ENCODE data around the gene GNA14.

DNA sequence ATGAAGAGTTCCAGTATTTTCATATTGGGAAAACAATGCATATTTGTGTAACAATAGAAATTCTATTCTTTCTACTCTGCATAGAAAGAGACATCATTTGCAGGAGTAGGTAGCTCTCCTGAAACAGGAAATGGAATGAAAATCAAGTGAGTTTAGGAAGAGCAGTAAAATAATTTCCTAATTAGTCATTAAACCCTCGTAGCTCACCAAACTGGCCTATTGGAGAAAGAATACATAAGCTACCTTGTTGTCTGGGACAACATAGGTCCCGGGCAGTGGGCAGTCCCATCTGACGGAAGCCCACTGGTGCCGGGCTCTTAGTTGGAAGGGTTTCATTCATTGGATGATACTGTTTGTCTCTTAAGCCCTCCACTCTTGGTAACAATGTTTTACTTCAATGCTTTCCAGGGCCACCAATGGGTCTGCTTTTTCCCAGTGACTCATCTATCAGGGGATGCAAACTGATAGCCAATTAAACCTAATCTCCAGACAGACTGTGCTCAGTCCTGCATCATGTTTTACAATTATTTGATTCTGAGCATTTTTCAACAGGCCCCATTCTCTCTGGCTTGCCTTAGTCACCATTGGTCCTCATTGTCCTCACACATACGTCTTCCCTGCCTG, 46.5 kb downstream of the GNA14 start:
- TF ChIP-seq, protein P1, sequence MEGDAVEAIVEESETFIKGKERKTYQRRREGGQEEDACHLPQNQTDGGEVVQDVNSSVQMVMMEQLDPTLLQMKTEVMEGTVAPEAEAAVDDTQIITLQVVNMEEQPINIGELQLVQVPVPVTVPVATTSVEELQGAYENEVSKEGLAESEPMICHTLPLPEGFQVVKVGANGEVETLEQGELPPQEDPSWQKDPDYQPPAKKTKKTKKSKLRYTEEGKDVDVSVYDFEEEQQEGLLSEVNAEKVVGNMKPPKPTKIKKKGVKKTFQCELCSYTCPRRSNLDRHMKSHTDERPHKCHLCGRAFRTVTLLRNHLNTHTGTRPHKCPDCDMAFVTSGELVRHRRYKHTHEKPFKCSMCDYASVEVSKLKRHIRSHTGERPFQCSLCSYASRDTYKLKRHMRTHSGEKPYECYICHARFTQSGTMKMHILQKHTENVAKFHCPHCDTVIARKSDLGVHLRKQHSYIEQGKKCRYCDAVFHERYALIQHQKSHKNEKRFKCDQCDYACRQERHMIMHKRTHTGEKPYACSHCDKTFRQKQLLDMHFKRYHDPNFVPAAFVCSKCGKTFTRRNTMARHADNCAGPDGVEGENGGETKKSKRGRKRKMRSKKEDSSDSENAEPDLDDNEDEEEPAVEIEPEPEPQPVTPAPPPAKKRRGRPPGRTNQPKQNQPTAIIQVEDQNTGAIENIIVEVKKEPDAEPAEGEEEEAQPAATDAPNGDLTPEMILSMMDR (conservative IDR thresholded peaks at IDR 0.05; ENCODE audit: low read depth in 2 of 2): no peak
- no peak for TF ChIP-seq EZH2 (IDR thresholded peaks at IDR 0.05; ENCODE audit: low read depth, unreplicated experiment)
- TF ChIP-seq, protein P2, sequence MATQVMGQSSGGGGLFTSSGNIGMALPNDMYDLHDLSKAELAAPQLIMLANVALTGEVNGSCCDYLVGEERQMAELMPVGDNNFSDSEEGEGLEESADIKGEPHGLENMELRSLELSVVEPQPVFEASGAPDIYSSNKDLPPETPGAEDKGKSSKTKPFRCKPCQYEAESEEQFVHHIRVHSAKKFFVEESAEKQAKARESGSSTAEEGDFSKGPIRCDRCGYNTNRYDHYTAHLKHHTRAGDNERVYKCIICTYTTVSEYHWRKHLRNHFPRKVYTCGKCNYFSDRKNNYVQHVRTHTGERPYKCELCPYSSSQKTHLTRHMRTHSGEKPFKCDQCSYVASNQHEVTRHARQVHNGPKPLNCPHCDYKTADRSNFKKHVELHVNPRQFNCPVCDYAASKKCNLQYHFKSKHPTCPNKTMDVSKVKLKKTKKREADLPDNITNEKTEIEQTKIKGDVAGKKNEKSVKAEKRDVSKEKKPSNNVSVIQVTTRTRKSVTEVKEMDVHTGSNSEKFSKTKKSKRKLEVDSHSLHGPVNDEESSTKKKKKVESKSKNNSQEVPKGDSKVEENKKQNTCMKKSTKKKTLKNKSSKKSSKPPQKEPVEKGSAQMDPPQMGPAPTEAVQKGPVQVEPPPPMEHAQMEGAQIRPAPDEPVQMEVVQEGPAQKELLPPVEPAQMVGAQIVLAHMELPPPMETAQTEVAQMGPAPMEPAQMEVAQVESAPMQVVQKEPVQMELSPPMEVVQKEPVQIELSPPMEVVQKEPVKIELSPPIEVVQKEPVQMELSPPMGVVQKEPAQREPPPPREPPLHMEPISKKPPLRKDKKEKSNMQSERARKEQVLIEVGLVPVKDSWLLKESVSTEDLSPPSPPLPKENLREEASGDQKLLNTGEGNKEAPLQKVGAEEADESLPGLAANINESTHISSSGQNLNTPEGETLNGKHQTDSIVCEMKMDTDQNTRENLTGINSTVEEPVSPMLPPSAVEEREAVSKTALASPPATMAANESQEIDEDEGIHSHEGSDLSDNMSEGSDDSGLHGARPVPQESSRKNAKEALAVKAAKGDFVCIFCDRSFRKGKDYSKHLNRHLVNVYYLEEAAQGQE (IDR thresholded peaks at IDR 0.05; ENCODE audit: unreplicated experiment): no peak
- TF ChIP-seq, protein P3, sequence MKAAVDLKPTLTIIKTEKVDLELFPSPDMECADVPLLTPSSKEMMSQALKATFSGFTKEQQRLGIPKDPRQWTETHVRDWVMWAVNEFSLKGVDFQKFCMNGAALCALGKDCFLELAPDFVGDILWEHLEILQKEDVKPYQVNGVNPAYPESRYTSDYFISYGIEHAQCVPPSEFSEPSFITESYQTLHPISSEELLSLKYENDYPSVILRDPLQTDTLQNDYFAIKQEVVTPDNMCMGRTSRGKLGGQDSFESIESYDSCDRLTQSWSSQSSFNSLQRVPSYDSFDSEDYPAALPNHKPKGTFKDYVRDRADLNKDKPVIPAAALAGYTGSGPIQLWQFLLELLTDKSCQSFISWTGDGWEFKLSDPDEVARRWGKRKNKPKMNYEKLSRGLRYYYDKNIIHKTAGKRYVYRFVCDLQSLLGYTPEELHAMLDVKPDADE (IDR thresholded peaks at IDR 0.05): no peak
- no peak for TF ChIP-seq EZH2phosphoT487 (IDR thresholded peaks at IDR 0.05; ENCODE audit: unreplicated experiment)
- TF ChIP-seq ZNF114 (CRISPR knock-in tag; IDR thresholded peaks at IDR 0.05): no peak
- TF ChIP-seq POLR2AphosphoS5 (IDR thresholded peaks at IDR 0.05; ENCODE audit: low read depth): no peak
- TF ChIP-seq CREB1 (CRISPR knock-in tag; IDR thresholded peaks at IDR 0.05; ENCODE audit: low read depth): no peak
- TF ChIP-seq NANOG (IDR thresholded peaks at IDR 0.05; ENCODE audit: borderline replicate concordance): no peak
- TF ChIP-seq JUNB (IDR thresholded peaks at IDR 0.05; ENCODE audit: unreplicated experiment): no peak
- TF ChIP-seq, protein P4, sequence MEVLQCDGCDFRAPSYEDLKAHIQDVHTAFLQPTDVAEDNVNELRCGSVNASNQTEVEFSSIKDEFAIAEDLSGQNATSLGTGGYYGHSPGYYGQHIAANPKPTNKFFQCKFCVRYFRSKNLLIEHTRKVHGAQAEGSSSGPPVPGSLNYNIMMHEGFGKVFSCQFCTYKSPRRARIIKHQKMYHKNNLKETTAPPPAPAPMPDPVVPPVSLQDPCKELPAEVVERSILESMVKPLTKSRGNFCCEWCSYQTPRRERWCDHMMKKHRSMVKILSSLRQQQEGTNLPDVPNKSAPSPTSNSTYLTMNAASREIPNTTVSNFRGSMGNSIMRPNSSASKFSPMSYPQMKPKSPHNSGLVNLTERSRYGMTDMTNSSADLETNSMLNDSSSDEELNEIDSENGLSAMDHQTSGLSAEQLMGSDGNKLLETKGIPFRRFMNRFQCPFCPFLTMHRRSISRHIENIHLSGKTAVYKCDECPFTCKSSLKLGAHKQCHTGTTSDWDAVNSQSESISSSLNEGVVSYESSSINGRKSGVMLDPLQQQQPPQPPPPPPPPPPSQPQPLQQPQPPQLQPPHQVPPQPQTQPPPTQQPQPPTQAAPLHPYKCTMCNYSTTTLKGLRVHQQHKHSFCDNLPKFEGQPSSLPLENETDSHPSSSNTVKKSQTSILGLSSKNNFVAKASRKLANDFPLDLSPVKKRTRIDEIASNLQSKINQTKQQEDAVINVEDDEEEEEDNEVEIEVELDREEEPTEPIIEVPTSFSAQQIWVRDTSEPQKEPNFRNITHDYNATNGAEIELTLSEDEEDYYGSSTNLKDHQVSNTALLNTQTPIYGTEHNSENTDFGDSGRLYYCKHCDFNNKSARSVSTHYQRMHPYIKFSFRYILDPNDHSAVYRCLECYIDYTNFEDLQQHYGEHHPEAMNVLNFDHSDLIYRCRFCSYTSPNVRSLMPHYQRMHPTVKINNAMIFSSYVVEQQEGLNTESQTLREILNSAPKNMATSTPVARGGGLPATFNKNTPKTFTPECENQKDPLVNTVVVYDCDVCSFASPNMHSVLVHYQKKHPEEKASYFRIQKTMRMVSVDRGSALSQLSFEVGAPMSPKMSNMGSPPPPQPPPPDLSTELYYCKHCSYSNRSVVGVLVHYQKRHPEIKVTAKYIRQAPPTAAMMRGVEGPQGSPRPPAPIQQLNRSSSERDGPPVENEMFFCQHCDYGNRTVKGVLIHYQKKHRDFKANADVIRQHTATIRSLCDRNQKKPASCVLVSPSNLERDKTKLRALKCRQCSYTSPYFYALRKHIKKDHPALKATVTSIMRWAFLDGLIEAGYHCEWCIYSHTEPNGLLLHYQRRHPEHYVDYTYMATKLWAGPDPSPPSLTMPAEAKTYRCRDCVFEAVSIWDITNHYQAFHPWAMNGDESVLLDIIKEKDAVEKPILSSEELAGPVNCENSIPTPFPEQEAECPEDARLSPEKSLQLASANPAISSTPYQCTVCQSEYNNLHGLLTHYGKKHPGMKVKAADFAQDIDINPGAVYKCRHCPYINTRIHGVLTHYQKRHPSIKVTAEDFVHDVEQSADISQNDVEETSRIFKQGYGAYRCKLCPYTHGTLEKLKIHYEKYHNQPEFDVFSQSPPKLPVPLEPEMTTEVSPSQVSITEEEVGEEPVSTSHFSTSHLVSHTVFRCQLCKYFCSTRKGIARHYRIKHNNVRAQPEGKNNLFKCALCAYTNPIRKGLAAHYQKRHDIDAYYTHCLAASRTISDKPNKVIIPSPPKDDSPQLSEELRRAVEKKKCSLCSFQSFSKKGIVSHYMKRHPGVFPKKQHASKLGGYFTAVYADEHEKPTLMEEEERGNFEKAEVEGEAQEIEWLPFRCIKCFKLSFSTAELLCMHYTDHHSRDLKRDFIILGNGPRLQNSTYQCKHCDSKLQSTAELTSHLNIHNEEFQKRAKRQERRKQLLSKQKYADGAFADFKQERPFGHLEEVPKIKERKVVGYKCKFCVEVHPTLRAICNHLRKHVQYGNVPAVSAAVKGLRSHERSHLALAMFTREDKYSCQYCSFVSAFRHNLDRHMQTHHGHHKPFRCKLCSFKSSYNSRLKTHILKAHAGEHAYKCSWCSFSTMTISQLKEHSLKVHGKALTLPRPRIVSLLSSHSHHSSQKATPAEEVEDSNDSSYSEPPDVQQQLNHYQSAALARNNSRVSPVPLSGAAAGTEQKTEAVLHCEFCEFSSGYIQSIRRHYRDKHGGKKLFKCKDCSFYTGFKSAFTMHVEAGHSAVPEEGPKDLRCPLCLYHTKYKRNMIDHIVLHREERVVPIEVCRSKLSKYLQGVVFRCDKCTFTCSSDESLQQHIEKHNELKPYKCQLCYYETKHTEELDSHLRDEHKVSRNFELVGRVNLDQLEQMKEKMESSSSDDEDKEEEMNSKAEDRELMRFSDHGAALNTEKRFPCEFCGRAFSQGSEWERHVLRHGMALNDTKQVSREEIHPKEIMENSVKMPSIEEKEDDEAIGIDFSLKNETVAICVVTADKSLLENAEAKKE (CRISPR knock-in tag; IDR thresholded peaks at IDR 0.05): no peak
- no peak for TF ChIP-seq STAT1 (IDR thresholded peaks at IDR 0.05; ENCODE audit: unreplicated experiment)
- TF ChIP-seq ZNF331 (CRISPR knock-in tag; IDR thresholded peaks at IDR 0.05; ENCODE audit: low read depth): no peak

All from GM23338 (cell line).